Heart right ventricle (tissue), 16 donors: ENCODE results near the gene BRME1. TPM values are rescaled to one million over a fixed set of nuclear protein-coding genes. Genes with fewer than 3 reads are reported as not detected.

Source experiments
- ATAC-seq, 8 donors: fragments of 200-7000 bp; cut with Tn5 transposase; one replicate each; pipeline ENCODE4 v1.9.1; 2020; ENCODE audit warnings: mild to moderate bottlenecking in 8 of 8, moderate library complexity in 8 of 8, moderate number of reproducible peaks in 1 of 8
- DNase-seq, 2 donors: peaks; one replicate each; pipeline ENCODE4 v3.0.0-alpha.2; 2020
- H3K27ac ChIP-seq, 10 donors: fragments of 200-600 bp; sonication (generic) in 2 of 10; one replicate each; pipeline versions ENCODE4 v1.5.0 to v1.8.0; 2020 to 2022; ENCODE audit warnings: mild to moderate bottlenecking in 3 of 10
- H3K27me3 ChIP-seq, 7 donors: fragments of 200-600 bp; one replicate each; pipeline ENCODE4 v1.8.0; 2021 to 2022; ENCODE audit warnings: mild to moderate bottlenecking in 2 of 7
- H3K36me3 ChIP-seq, 9 donors: fragments of 200-600 bp; sonication (generic) in 1 of 9; one replicate each; pipeline versions ENCODE4 v1.5.0 to v1.8.0; 2020 to 2022; ENCODE audit warnings: mild to moderate bottlenecking in 2 of 9
- H3K4me1 ChIP-seq, 9 donors: fragments of 200-600 bp; sonication (generic) in 1 of 9; one replicate each; pipeline versions ENCODE4 v1.5.0 to v1.8.0; 2020 to 2022; ENCODE audit warnings: mild to moderate bottlenecking in 4 of 9
- H3K4me3 ChIP-seq, 10 donors: fragments of 200-600 bp; sonication (generic) in 2 of 10; one replicate each; pipeline versions ENCODE4 v1.5.0 to v1.8.0; 2020 to 2022; ENCODE audit warnings: mild to moderate bottlenecking in 7 of 10, moderate library complexity in 2 of 10
- H3K9me3 ChIP-seq, 11 donors: fragments of 200-600 bp in 10 of 11; sonication (generic) in 2 of 11; one replicate each; pipeline versions ENCODE4 v1.5.0 to v1.8.0; 2013 to 2022; ENCODE audit warnings: mild to moderate bottlenecking in 2 of 11, control low read depth in 1 of 11, moderate library complexity in 1 of 11
- WGBS, 2 donors: extraction: QIAGEN DNeasy Blood & Tissue Kit; methylation state at CpG; one replicate each; pipeline ENCODE4 v1.1.7; 2013; ENCODE audit warnings: inconsistent platforms in 1 of 2; 5-methylcytosine and 5-hydroxymethylcytosine counted together
- intact Hi-C, 10 donors: fragments of 100-400 bp; cut with DNase I; formaldehyde crosslinking; loops; one replicate each; pipeline versions ENCODE4 v1.11.1 to v1.14.2; 2022
- polyA plus RNA-seq, 2 donors: library from polyadenylated mRNA; stranded (reverse); fragments of 200-250 nt; gene quantifications; one replicate each; pipeline ENCODE4 v1.2.3, GENCODE V29; 2013
- total RNA-seq, 10 donors: library from RNA; stranded (reverse); fragmentation: NEBNext Ultra II Directional in 3 of 10; extraction: Animal tissue kit (Norgen Biotek cat#: 25700) in 3 of 10; gene quantifications; one replicate each; pipeline versions ENCODE4 v1.2.1 to v1.2.4, GENCODE V29; 2021 to 2023
- TF ChIP-seq, protein P1 (sequence below), 9 donors: fragments of 200-600 bp; sonication (generic) in 2 of 9; IDR thresholded peaks; one replicate each; pipeline versions ENCODE4 v1.5.0 to v1.8.0; 2021 to 2022; ENCODE audit warnings: antibody characterized with exemption in 9 of 9, mild to moderate bottlenecking in 5 of 9, moderate library complexity in 1 of 9
- donor health status: Arrhythmogenic right ventricular cardiomyopathy.
- donor health status: ischemic (EF 13 %, LVEDD 7.1; RV severe dilation, severe dysfunction).
- donor health status: healthy with polysubstance abuse.
- donor health status: DM: no; HTN: yes; CAD: no.
- donor health status: DM: no; HTN: no; CAD: no.
- donor health status: ischemic (EF 25% LVEDD 6.9; RV normal size, moderate dysfunction).
- donor health status: ischemic (EF 25% LVEDD 5.7; RV mildly dilated, moderate dysfunction).
- donor health status: healthy.
- donor health status: DM: yes; HTN: yes; CAD: no.
- donor health status: Ischemic cardiomyopathy.
- donor health status: ischemic (EF 35%, LVEDD 5.7; RV mildly dilated, moderate dysfunction).
- donor health status: nonischemic (EF 11% LVEDD 7.7; RV severe dilation, severe dysfunction).
- donor health status: DM: yes; HTN: yes; CAD: no.
- donor health status: PGD.
- donor health status: ischemic (EF 29% LVEDD 5.4; RV normal size, mild dysfunction).
- donor health status: nonischemic (EF 23%, LVEDD 6.1; RV moderate dilation, normal function).

The BRME1 gene
- total and polyA plus RNA-seq, 12 donors = 0.19 to 2.0 (median 0.63) TPM; not detected in 2

DNA sequence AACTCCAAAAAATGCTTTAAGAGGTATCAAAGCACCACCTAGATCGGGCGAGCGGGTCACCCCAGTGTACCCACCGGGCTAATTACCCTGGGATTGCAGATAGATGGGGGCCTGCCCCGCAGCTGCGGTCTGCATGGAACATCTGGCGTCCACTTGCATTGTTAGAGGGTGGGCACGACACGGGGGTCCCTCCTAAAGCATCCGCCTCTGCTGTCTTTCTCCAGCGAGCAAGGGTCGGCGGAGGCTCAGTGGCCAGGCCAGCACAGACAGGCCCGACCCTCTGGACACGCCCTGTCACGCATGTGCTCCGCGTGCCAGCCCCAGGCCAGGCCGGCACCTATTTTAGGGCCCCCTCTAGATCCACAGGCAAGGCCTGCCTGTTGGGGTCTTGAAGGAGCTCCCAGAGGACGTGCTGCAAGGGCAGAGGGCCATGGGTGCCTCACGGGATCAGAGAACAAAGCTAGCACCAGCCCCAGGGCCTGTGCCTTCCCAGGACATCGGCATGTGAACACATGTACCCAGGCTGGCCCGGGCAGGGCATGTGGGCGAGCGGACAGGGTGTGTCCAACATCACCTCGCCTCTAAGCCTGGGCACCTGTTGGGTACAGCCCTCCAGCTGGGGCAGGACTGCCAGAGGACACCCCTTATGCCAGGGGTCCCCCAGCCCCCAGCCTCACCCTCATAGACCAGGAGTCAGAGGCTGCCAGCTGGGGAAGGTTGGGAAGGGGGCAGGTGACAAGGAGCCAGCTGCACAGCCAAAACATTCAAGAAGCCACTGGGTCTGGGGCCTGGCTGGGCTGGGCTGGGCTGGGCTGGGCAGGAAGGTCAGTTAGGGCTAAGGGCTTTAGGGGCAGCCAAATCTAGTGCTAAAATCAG, 64.6 kb downstream of the BRME1 start:
- no peaks in the 10 kb centered on the region for H3K9me3 ChIP-seq
- no peaks in the 10 kb centered on the region for H3K27me3 ChIP-seq
- DNase-seq (peak in 1 of 2 donors; percentile 74), ATAC-seq (peak in 6 of 8 donors; percentile 3 to 23 (median 12))
- peaks cover 0 to 35% (median 3%) of the 10 kb centered on the region in 9 donors for H3K36me3 ChIP-seq
- intact Hi-C loops = loop anchor here in 4 of 10 donors (10.0 kb wide), 2 partner anchors 677 to 687 kb away; partner anchors contain the start of genes IER2 (in 3 of the 4) and STX10 (in 3 of the 4)
- TF ChIP-seq, protein P1, sequence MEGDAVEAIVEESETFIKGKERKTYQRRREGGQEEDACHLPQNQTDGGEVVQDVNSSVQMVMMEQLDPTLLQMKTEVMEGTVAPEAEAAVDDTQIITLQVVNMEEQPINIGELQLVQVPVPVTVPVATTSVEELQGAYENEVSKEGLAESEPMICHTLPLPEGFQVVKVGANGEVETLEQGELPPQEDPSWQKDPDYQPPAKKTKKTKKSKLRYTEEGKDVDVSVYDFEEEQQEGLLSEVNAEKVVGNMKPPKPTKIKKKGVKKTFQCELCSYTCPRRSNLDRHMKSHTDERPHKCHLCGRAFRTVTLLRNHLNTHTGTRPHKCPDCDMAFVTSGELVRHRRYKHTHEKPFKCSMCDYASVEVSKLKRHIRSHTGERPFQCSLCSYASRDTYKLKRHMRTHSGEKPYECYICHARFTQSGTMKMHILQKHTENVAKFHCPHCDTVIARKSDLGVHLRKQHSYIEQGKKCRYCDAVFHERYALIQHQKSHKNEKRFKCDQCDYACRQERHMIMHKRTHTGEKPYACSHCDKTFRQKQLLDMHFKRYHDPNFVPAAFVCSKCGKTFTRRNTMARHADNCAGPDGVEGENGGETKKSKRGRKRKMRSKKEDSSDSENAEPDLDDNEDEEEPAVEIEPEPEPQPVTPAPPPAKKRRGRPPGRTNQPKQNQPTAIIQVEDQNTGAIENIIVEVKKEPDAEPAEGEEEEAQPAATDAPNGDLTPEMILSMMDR (IDR thresholded peaks at IDR 0.05) = no peak
- peaks cover 33 to 77% (median 51%) of the 10 kb centered on the region in 9 donors for H3K4me1 ChIP-seq
- 12 to 16% methylated on average over 26 of the region's 26 CpGs for WGBS, 2 donors
- H3K4me3 ChIP-seq = peak overlapping the region; percentile 76 to 100 (median 96)
- peak overlapping the region; percentile 99 to 100 (median 100) for H3K27ac ChIP-seq

DNA sequence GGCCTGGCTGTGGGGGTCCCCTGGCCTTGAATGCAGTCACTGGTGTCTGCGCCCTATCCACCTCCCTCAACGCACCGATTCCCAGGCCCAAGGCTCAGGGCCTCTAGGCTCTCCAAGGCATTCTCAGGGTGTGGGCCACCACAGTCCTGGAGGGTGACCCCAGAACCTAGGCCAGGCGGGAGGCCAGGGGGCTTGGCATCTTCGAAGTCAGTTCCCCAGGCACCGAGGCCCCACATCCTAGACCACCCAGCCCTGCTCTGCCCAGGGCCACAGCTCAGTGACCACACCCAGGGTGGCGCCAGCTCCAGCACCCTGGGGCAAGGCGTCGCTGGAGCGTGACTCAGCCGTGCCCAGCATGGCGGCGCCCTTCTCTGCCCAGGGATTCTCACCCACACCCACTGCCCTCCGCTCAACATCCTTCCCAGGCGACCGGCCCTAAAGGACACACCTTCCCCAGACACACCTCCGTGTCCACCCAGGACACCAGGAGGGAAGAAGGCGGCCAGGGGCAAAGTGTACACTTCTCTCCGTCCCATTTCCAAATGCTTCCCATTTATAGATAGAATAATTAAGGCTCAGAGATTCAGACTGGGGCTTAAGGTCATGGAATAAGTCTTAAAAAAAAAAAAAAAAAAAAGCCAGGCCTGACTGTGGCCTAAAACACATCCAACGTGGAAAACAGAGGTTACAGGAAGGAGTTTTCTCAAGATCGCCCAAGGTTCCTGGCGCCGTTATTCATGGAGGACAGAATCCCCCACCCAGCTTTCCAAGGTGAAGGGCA, 65.4 kb downstream of the BRME1 start:
- WGBS, 2 donors = 15 to 21% methylated on average over 23 of the region's 23 CpGs
- intact Hi-C loops = loop anchor here in 4 of 10 donors (10.0 kb wide), 2 partner anchors 676 to 686 kb away; partner anchors contain the start of genes IER2 (in 3 of the 4) and STX10 (in 3 of the 4)
- Histone ChIP-seq H3K4me3 (peak overlapping the region; percentile 76 to 100 (median 96)), H3K4me1 (peaks cover 37 to 77% (median 55%) of the 10 kb centered on the region in 9 donors), H3K27me3 (no peaks in the 10 kb centered on the region), H3K27ac (peak overlapping the region; percentile 99 to 100 (median 100)), H3K9me3 (no peaks in the 10 kb centered on the region), H3K36me3 (peaks cover 0 to 43% (median 12%) of the 10 kb centered on the region in 9 donors)
- ATAC-seq (peak in 6 of 8 donors; percentile 12 to 48 (median 18)), DNase-seq (peak in 1 of 2 donors; percentile 68)
- TF ChIP-seq, protein P1 (IDR thresholded peaks at IDR 0.05) = no peak

DNA sequence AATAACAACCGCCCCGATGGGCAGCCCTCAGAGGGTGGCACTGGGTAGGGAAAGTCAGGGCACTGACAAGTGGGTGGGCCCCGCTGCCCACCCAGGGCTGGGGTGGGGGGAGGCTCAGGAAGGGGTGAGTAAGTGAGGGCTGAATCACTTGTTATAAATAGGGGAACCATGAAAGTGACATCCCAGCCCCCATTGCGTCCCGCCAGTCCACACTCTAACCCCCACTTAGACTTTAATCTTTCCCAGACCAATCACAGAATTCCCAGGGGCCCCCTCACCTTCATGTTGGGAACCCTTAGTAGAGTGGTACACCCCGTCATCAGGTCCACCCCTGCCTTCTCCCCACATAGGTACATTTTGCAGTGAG, 66.0 kb downstream of the BRME1 start:
- peak in 6 of 8 donors; percentile 4 to 50 (median 18) for ATAC-seq
- TF ChIP-seq, protein P1 (IDR thresholded peaks at IDR 0.05) = no peak
- Histone ChIP-seq H3K36me3 (peaks cover 0 to 49% (median 17%) of the 10 kb centered on the region in 9 donors), H3K4me3 (peak overlapping the region; percentile 76 to 100 (median 96)), H3K27ac (peak overlapping the region; percentile 99 to 100 (median 100)), H3K27me3 (no peaks in the 10 kb centered on the region), H3K4me1 (peaks cover 39 to 78% (median 58%) of the 10 kb centered on the region in 9 donors), H3K9me3 (no peaks in the 10 kb centered on the region)
- WGBS, 2 donors = 2 to 6% methylated on average over 6 of the region's 6 CpGs
- intact Hi-C loops = loop anchor here in 4 of 10 donors (2.0 to 10.0 kb wide), 4 partner anchors 23 to 685 kb away; partner anchors contain the start of genes IER2 (in 3 of the 4), STX10 (in 3 of the 4) and ZSWIM4 (in 1 of the 4)
- DNase-seq = no peak
